HG02943 (cell line): Measurements from ENCODE around the gene CDK9.
A peak's percentile ranks its signal among the peaks of the same experiment; 100 is the strongest.

Source experiments
- ATAC-seq: cut with Tn5 transposase; IDR thresholded peaks from one replicate; pipeline ENCODE4 v1.9.1; 2021; ENCODE audit warnings: mild to moderate bottlenecking, low read depth, moderate library complexity; ENCODE audit not compliant: unreplicated experiment

The CDK9 gene

GRCh38 chr9:127801955-127802575 lies 16.2 kb downstream of the CDK9 start:
- ATAC-seq = no peak

- peak; percentile 56 for ATAC-seq
Measured at GRCh38 chr9:127802576-127803443, 17.0 kb downstream of the CDK9 start, which contains the start of gene FPGS. TSS of gene FPGS (plus strand) at chr9:127802882. CDS start at chr9:127802925, 43 bp downstream.

GRCh38 chr9:127803507-127804352 lies 17.9 kb downstream of the CDK9 start:
- no peak for ATAC-seq

GRCh38 chr9:127805620-127806019 lies 19.8 kb downstream of the CDK9 start:
- ATAC-seq = no peak

DNA sequence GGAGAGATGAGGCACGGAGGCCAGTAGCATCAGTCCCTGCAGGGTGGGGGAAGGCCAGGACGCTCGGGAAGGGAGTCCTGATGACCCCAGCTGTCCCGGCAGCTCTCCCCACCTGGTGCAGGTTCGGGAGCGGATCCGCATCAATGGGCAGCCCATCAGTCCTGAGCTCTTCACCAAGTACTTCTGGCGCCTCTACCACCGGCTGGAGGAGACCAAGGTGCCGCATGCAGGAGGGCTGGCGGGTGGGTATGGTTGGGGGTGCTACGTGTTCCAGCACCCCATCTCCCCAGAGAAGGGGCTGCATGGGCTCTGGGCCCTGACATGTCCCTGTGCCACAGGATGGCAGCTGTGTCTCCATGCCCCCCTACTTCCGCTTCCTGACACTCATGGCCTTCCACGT lies 21.0 kb downstream of the CDK9 start:
- no peak for ATAC-seq

GRCh38 chr9:127808347-127809001 lies 22.6 kb downstream of the CDK9 start:
- ATAC-seq = no peak

GRCh38 chr9:127809002-127809539 lies 23.2 kb downstream of the CDK9 start:
- ATAC-seq = no peak

GRCh38 chr9:127809540-127810377 lies 23.9 kb downstream of the CDK9 start:
- no peak for ATAC-seq

- no peak for ATAC-seq
Measured at GRCh38 chr9:127810378-127811187, 24.7 kb downstream of the CDK9 start.

- ATAC-seq = no peak
Measured at GRCh38 chr9:127812011-127812410, 26.2 kb downstream of the CDK9 start.

GRCh38 chr9:127812936-127813675 lies 27.3 kb downstream of the CDK9 start:
- no peak for ATAC-seq

DNA sequence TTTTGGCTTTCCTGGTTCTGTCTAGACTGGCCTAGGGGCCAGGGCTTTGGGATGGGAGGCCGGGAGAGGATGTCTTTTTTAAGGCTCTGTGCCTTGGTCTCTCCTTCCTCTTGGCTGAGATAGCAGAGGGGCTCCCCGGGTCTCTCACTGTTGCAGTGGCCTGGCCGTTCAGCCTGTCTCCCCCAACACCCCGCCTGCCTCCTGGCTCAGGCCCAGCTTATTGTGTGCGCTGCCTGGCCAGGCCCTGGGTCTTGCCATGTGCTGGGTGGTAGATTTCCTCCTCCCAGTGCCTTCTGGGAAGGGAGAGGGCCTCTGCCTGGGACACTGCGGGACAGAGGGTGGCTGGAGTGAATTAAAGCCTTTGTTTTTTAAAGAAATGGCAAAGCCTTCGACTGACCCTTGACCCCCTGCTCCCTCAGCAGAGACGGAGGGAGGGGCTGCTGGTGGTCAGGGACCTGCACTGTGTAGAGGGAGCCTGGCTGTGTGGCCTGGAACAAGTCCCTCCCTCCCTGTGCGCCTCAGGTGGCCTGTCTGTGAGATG lies 27.9 kb downstream of the CDK9 start:
- no peak for ATAC-seq

DNA sequence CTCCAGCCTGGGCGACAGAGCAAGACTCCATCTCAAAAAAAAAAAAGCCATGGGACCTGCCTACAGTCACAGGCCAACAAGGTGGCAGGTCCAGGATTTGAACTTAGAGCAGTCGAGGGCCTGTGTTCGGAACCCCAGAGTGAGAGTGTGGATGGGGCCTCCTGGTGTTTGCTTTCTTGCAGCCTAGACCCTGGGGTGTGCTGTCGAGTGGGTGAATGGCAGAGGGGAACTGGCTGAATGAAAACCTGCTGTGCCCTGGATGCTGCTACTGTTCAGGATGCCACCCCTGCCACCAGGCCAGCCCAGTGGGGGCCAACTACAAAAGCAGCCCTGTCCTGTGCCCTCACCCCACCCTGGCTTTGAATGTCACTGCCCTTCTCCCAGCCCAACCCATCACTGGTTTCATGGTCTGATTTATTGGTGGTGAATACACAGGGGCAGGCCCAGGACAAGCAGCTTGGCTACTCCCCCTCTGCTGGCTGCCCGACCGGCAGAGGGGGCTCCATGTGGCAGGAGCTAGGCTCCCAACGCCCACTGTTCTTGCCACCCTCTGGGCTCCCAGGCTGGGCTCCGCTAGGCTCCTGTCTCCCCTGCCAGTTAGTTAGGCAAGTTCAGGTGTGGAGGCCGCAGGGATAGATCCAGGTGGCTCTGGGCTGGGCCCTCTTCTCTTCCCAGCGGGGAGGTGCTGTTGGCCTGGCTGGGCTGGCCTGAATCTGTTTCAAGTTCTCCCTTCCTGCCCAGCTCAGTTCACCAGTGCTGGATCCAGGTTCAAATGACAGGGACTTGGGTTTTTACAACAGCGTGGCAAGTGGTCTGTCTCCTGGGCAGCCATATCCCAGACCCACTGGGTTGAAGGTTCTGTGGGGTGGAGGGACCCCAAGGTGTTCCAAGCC lies 29.0 kb downstream of the CDK9 start:
- no peak for ATAC-seq

DNA sequence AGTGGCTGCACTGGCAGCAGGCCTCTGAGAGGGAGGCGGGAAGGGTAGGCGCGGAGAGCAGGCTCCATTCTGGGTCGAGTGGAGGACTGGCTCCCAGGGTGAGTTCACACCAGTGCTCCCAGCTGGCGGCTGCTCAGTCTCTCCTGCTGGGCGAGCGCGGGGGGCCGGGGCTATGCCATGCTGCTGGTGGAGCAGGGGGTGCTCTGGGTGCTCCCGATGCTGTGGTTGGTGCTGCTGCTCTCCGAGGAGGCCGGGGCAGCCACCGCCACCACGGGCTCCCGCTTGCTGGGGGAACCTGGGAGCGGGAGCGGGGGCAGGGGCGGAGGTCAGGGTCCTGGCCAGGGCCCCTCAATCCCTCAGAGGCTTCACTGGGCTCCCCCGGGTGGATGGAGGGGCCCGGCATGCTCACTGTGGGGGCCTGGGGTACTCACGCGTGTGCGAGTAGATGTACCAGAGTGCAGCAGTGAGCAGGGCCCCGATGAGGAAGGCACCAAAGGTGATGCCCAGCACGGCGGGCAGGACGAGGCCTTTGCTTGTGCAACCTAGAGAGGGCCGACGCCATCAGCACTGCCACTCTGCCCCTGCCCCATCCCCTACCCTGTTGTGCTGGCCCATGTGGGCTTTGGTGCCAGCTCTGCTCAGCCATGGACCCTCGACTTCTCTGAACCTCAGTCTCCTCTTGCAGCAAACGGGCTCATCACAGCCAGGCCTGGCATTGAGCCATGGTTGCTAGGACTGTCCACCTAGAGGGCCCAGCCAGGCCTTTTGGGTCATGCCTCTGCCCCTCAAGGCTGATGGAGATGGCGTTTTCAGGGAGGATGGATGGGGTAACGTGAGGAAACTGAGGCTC lies 29.9 kb downstream of the CDK9 start:
- no peak for ATAC-seq

- ATAC-seq = no peak
Measured at GRCh38 chr9:127816362-127816725, 30.5 kb downstream of the CDK9 start.

- no peak for ATAC-seq
Measured at GRCh38 chr9:127816728-127817127, 30.9 kb downstream of the CDK9 start.
